ENCODE measurements around the gene CCSER1.

CCSER1 gene

GRCh38 chr4:91025241-91026148, 898.3 kb downstream of the CCSER1 start:
- Histone ChIP-seq H3K27me3 (ENCODE audit: low read depth) (no peaks in the 10 kb centered on the region), H3K4me1 (no peaks in the 10 kb centered on the region), H3K9me3 (no peaks in the 10 kb centered on the region), H3K4me3 (no peak overlapping the region), H3K36me3 (replicated peaks) (no peaks in the 10 kb centered on the region)
- in situ Hi-C loops (cut with MboI; ENCODE audit: low sequenced_read_pairs) = no loop called here
- no peak for DNase-seq (ENCODE audit: low spot score in 2 of 2)

GRCh38 chr4:91028228-91028627, 901.0 kb downstream of the CCSER1 start:
- H3K36me3 ChIP-seq (replicated peaks) = no peaks in the 10 kb centered on the region
- no peaks in the 10 kb centered on the region for H3K9me3 ChIP-seq
- no peak for DNase-seq (ENCODE audit: low spot score in 2 of 2)
- in situ Hi-C loops (cut with MboI; ENCODE audit: low sequenced_read_pairs) = no loop called here
- no peak overlapping the region for H3K4me3 ChIP-seq
- no peaks in the 10 kb centered on the region for H3K27me3 ChIP-seq (ENCODE audit: low read depth)
- no peaks in the 10 kb centered on the region for H3K4me1 ChIP-seq

GRCh38 chr4:91031761-91032160, 904.6 kb downstream of the CCSER1 start:
- H3K4me3 ChIP-seq = no peak overlapping the region
- in situ Hi-C loops (cut with MboI; ENCODE audit: low sequenced_read_pairs) = no loop called here

GRCh38 chr4:91032725-91033445, 905.7 kb downstream of the CCSER1 start:
- Histone ChIP-seq H3K4me3 (no peak overlapping the region), H3K4me1 (no peaks in the 10 kb centered on the region), H3K27me3 (ENCODE audit: low read depth) (no peaks in the 10 kb centered on the region), H3K9me3 (no peaks in the 10 kb centered on the region), H3K36me3 (replicated peaks) (no peaks in the 10 kb centered on the region)
- DNase-seq (ENCODE audit: low spot score in 2 of 2) = no peak
- in situ Hi-C loops (cut with MboI; ENCODE audit: low sequenced_read_pairs) = no loop called here

More at GRCh38 chr4:91031761-91032160, 904.6 kb downstream of the CCSER1 start:
- Histone ChIP-seq H3K9me3 (no peaks in the 10 kb centered on the region), H3K4me1 (no peaks in the 10 kb centered on the region), H3K36me3 (replicated peaks) (no peaks in the 10 kb centered on the region), H3K27me3 (ENCODE audit: low read depth) (no peaks in the 10 kb centered on the region)
- DNase-seq (ENCODE audit: low spot score in 2 of 2) = no peak

- Histone ChIP-seq H3K4me3 (no peak overlapping the region), H3K4me1 (no peaks in the 10 kb centered on the region), H3K36me3 (replicated peaks) (no peaks in the 10 kb centered on the region), H3K9me3 (no peaks in the 10 kb centered on the region), H3K27me3 (ENCODE audit: low read depth) (no peaks in the 10 kb centered on the region)
- in situ Hi-C loops (cut with MboI; ENCODE audit: low sequenced_read_pairs) = no loop called here
- no peak for DNase-seq (ENCODE audit: low spot score in 2 of 2)
These were observed 908.1 kb downstream of the CCSER1 start for GRCh38 chr4:91035276-91035675.

- H3K4me3 ChIP-seq = no peak overlapping the region
- no peak for DNase-seq (ENCODE audit: low spot score in 2 of 2)
- in situ Hi-C loops (cut with MboI; ENCODE audit: low sequenced_read_pairs) = no loop called here
- H3K9me3 ChIP-seq = no peaks in the 10 kb centered on the region
- no peaks in the 10 kb centered on the region for H3K27me3 ChIP-seq (ENCODE audit: low read depth)
- H3K4me1 ChIP-seq = no peaks in the 10 kb centered on the region
- no peaks in the 10 kb centered on the region for H3K36me3 ChIP-seq (replicated peaks)
These were observed 910.8 kb downstream of the CCSER1 start for GRCh38 chr4:91037951-91038350.

- Histone ChIP-seq H3K9me3 (no peaks in the 10 kb centered on the region), H3K4me1 (peaks cover 8% of the 10 kb centered on the region), H3K4me3 (no peak overlapping the region), H3K27me3 (ENCODE audit: low read depth) (no peaks in the 10 kb centered on the region), H3K36me3 (replicated peaks) (no peaks in the 10 kb centered on the region)
- no peak for DNase-seq (ENCODE audit: low spot score in 2 of 2)
- in situ Hi-C loops (cut with MboI; ENCODE audit: low sequenced_read_pairs) = no loop called here
These were observed 930.7 kb downstream of the CCSER1 start for GRCh38 chr4:91057871-91058270.

GRCh38 chr4:91058345-91058744, 931.2 kb downstream of the CCSER1 start:
- Histone ChIP-seq H3K36me3 (replicated peaks) (no peaks in the 10 kb centered on the region), H3K4me3 (no peak overlapping the region), H3K27me3 (ENCODE audit: low read depth) (no peaks in the 10 kb centered on the region), H3K4me1 (peaks cover 8% of the 10 kb centered on the region), H3K9me3 (no peaks in the 10 kb centered on the region)
- in situ Hi-C loops (cut with MboI; ENCODE audit: low sequenced_read_pairs) = no loop called here
- DNase-seq (ENCODE audit: low spot score in 2 of 2) = no peak

- Histone ChIP-seq H3K27me3 (ENCODE audit: low read depth) (no peaks in the 10 kb centered on the region), H3K4me3 (no peak overlapping the region), H3K36me3 (replicated peaks) (no peaks in the 10 kb centered on the region), H3K4me1 (peaks cover 19% of the 10 kb centered on the region), H3K9me3 (no peaks in the 10 kb centered on the region)
- in situ Hi-C loops (cut with MboI; ENCODE audit: low sequenced_read_pairs) = no loop called here
- DNase-seq (ENCODE audit: low spot score in 2 of 2) = peak; percentile 81 to 82
These were observed 937.1 kb downstream of the CCSER1 start for GRCh38 chr4:91064157-91064853.

- H3K36me3 ChIP-seq (replicated peaks) = no peaks in the 10 kb centered on the region
- no peaks in the 10 kb centered on the region for H3K9me3 ChIP-seq
- H3K27me3 ChIP-seq (ENCODE audit: low read depth) = no peaks in the 10 kb centered on the region
- peaks cover 16% of the 10 kb centered on the region for H3K4me1 ChIP-seq
- DNase-seq (ENCODE audit: low spot score in 2 of 2) = no peak
- H3K4me3 ChIP-seq = no peak overlapping the region
- in situ Hi-C loops (cut with MboI; ENCODE audit: low sequenced_read_pairs) = no loop called here
These were observed 937.9 kb downstream of the CCSER1 start for GRCh38 chr4:91065117-91065516.

- no peaks in the 10 kb centered on the region; the same call in none of the 2 replicates for H3K4me1 ChIP-seq
- no peaks in the 10 kb centered on the region for H3K27me3 ChIP-seq (ENCODE audit: low read depth)
- no peak for DNase-seq (ENCODE audit: low spot score in 2 of 2)
- H3K4me3 ChIP-seq = no peak overlapping the region
- no peaks in the 10 kb centered on the region for H3K9me3 ChIP-seq
- no peaks in the 10 kb centered on the region for H3K36me3 ChIP-seq (replicated peaks)
- in situ Hi-C loops (cut with MboI; ENCODE audit: low sequenced_read_pairs) = no loop called here
These were observed 943.5 kb downstream of the CCSER1 start for GRCh38 chr4:91070736-91071135.

- in situ Hi-C loops (cut with MboI; ENCODE audit: low sequenced_read_pairs) = no loop called here
These were observed 949.0 kb downstream of the CCSER1 start for GRCh38 chr4:91076147-91076546.

GRCh38 chr4:91085961-91086360, 958.8 kb downstream of the CCSER1 start:
- Histone ChIP-seq H3K27me3 (ENCODE audit: low read depth) (no peaks in the 10 kb centered on the region), H3K9me3 (no peaks in the 10 kb centered on the region; the same call in 1 of the 2 replicates), H3K4me3 (no peak overlapping the region), H3K4me1 (peaks cover 12% of the 10 kb centered on the region), H3K36me3 (replicated peaks) (no peaks in the 10 kb centered on the region)
- in situ Hi-C loops (cut with MboI; ENCODE audit: low sequenced_read_pairs) = no loop called here
- DNase-seq (ENCODE audit: low spot score in 2 of 2) = no peak

More at GRCh38 chr4:91076147-91076546, 949.0 kb downstream of the CCSER1 start:
- Histone ChIP-seq H3K4me3 (no peak overlapping the region), H3K4me1 (peaks cover 8% of the 10 kb centered on the region), H3K27me3 (ENCODE audit: low read depth) (no peaks in the 10 kb centered on the region), H3K9me3 (0 out of 2 replicates have a peak, but pooled peaks cover 2% of the 10 kb centered on the region), H3K36me3 (replicated peaks) (no peaks in the 10 kb centered on the region)
- DNase-seq (ENCODE audit: low spot score in 2 of 2) = no peak
